Smooth muscle cell (in vitro differentiated cells): ENCODE data around the gene NPAS3. TPM values are rescaled to one million over a fixed set of nuclear protein-coding genes. Genes with fewer than 3 reads are reported as not detected.

ENCODE experiments used
- DNase-seq: peaks from one replicate; lab custom pipeline; 2025; ENCODE audit not compliant: unreplicated experiment; lab: John Stamatoyannopoulos, UW
- H2AFZ ChIP-seq: fragments of 200-600 bp; sonication (generic); 2 replicates; pipeline ENCODE4 v1.6.0; 2016; ENCODE audit warnings: antibody characterized with exemption, low read depth, mild to moderate bottlenecking
- H3F3A ChIP-seq: fragments of 200-600 bp; sonication (generic); 2 replicates; pipeline ENCODE4 v1.6.0; 2017; ENCODE audit warnings: antibody characterized with exemption, low read depth
- H3K27ac ChIP-seq: fragments of 200-600 bp; sonication (generic); 2 replicates; pipeline ENCODE4 v1.5.1; 2016; ENCODE audit warnings: low read depth, mild to moderate bottlenecking
- H3K27me3 ChIP-seq: fragments of 200-600 bp; sonication (generic); 2 replicates; pipeline ENCODE4 v1.6.1; 2016; ENCODE audit warnings: low read depth, mild to moderate bottlenecking
- H3K36me3 ChIP-seq: fragments of 200-600 bp; sonication (generic); 2 replicates; pipeline ENCODE4 v1.5.1; 2016; ENCODE audit warnings: low read depth
- H3K4me1 ChIP-seq: fragments of 200-600 bp; sonication (generic); 2 replicates; pipeline ENCODE4 v1.5.1; 2016; ENCODE audit warnings: low read depth
- H3K4me2 ChIP-seq: fragments of 200-600 bp; sonication (generic); 2 replicates; pipeline ENCODE4 v1.6.0; 2016; ENCODE audit warnings: mild to moderate bottlenecking
- H3K4me3 ChIP-seq: fragments of 200-600 bp; sonication (generic); 2 replicates; pipeline ENCODE4 v1.5.1; 2016; ENCODE audit warnings: mild to moderate bottlenecking
- H3K79me2 ChIP-seq: fragments of 200-600 bp; sonication (generic); 2 replicates; pipeline ENCODE4 v1.6.0; 2016; ENCODE audit warnings: low read depth, mild to moderate bottlenecking
- H3K9ac ChIP-seq: fragments of 200-600 bp; sonication (generic); 2 replicates; pipeline ENCODE4 v1.6.0; 2016; ENCODE audit warnings: low read depth
- H3K9me3 ChIP-seq: fragments of 200-600 bp; sonication (generic); replicated peaks from 2 replicates; pipeline ENCODE4 v1.5.1; 2016; ENCODE audit warnings: low read depth
- H4K20me1 ChIP-seq: fragments of 200-600 bp; sonication (generic); 2 replicates; pipeline ENCODE4 v1.6.0; 2016; ENCODE audit warnings: low read depth
- CTCF ChIP-seq: fragments of 200-600 bp; sonication (generic); IDR thresholded peaks from 2 replicates; pipeline ENCODE4 v1.5.1; 2017; ENCODE audit warnings: borderline replicate concordance, mild to moderate bottlenecking, antibody characterized with exemption; ENCODE audit not compliant: insufficient read depth, poor library complexity, severe bottlenecking
- WGBS: methylation state at CpG from one replicate; pipeline ENCODE4 v1.1.7; 2016; ENCODE audit warnings: low lambda C conversion rate; 5-methylcytosine and 5-hydroxymethylcytosine counted together
- polyA plus RNA-seq: library from polyadenylated mRNA; unstranded; fragments of >200 nt; fragmentation: Nextera tagmentation; extraction: Ambion mirVana; gene quantifications from 2 replicates; pipeline ENCODE4 v1.2.1, GENCODE V29; 2016
- total RNA-seq: library from RNA; depleted of rRNA; stranded (reverse); fragments of >200 nt; gene quantifications from 2 replicates; pipeline ENCODE4 v1.2.3, GENCODE V29; 2014

Gene NPAS3
- total and polyA plus RNA-seq, 2 experiments from 2014 or later, result 0.79 to 2.0 TPM

- no peak for TF ChIP-seq CTCF
- Histone ChIP-seq H3K9me3 (no peaks in the 10 kb centered on the region), H3F3A (no peaks in the 10 kb centered on the region), H3K27ac (no peak overlapping the region), H3K36me3 (no peaks in the 10 kb centered on the region), H3K4me2 (no peak overlapping the region), H3K27me3 (peaks cover 4% of the 10 kb centered on the region), H3K4me1 (no peaks in the 10 kb centered on the region), H2AFZ (no peak overlapping the region), H3K9ac (no peak overlapping the region), H4K20me1 (no peaks in the 10 kb centered on the region), H3K79me2 (no peaks in the 10 kb centered on the region), H3K4me3 (no peak overlapping the region)
- 91% methylated on average over 1 of the region's 1 CpG for WGBS
- no peak for DNase-seq
Measured at GRCh38 chr14:33207467-33208017, 268.9 kb downstream of the NPAS3 start.

GRCh38 chr14:33210311-33210710, 271.6 kb downstream of the NPAS3 start:
- Histone ChIP-seq H3K9me3 (no peaks in the 10 kb centered on the region), H3K4me1 (no peaks in the 10 kb centered on the region)
- no peak for DNase-seq

GRCh38 chr14:33218026-33218425, 279.3 kb downstream of the NPAS3 start:
- Histone ChIP-seq H3K27me3 (no peaks in the 10 kb centered on the region), H3K4me1 (no peaks in the 10 kb centered on the region), H3K4me3 (no peak overlapping the region), H3K9me3 (no peaks in the 10 kb centered on the region), H3K79me2 (no peaks in the 10 kb centered on the region), H3K36me3 (no peaks in the 10 kb centered on the region), H3K9ac (no peak overlapping the region), H3K27ac (no peak overlapping the region), H2AFZ (no peak overlapping the region), H3K4me2 (no peak overlapping the region), H4K20me1 (no peaks in the 10 kb centered on the region), H3F3A (no peaks in the 10 kb centered on the region)
- DNase-seq, result no peak
- WGBS, result 74% methylated on average over 2 of the region's 2 CpGs
- TF ChIP-seq CTCF, result no peak

More at GRCh38 chr14:33210311-33210710, 271.6 kb downstream of the NPAS3 start:
- no peaks in the 10 kb centered on the region for H3K79me2 ChIP-seq
- no peak overlapping the region for H3K4me3 ChIP-seq
- no peaks in the 10 kb centered on the region for H3K36me3 ChIP-seq
- H2AFZ ChIP-seq, result no peak overlapping the region
- H3K9ac ChIP-seq, result no peak overlapping the region
- H3K27ac ChIP-seq, result no peak overlapping the region
- H3F3A ChIP-seq, result no peaks in the 10 kb centered on the region
- H3K27me3 ChIP-seq, result peaks cover 4% of the 10 kb centered on the region
- no peak for TF ChIP-seq CTCF
- no peaks in the 10 kb centered on the region for H4K20me1 ChIP-seq
- no peak overlapping the region for H3K4me2 ChIP-seq

- H3K9me3 ChIP-seq, result no peaks in the 10 kb centered on the region
- no peaks in the 10 kb centered on the region for H4K20me1 ChIP-seq
- H2AFZ ChIP-seq, result no peak overlapping the region
- no peak for TF ChIP-seq CTCF
- H3K27ac ChIP-seq, result no peak overlapping the region
- DNase-seq, result no peak
- WGBS, result 87% methylated on average over 4 of the region's 4 CpGs
- no peak overlapping the region for H3K4me3 ChIP-seq
- no peaks in the 10 kb centered on the region for H3F3A ChIP-seq
- no peaks in the 10 kb centered on the region for H3K4me1 ChIP-seq
- H3K4me2 ChIP-seq, result no peak overlapping the region
- no peaks in the 10 kb centered on the region for H3K27me3 ChIP-seq
- H3K79me2 ChIP-seq, result no peaks in the 10 kb centered on the region
- H3K9ac ChIP-seq, result no peak overlapping the region
- H3K36me3 ChIP-seq, result no peaks in the 10 kb centered on the region
Measured at GRCh38 chr14:33219957-33220356, 281.3 kb downstream of the NPAS3 start.
